EH (cell line): ENCODE measurements around the gene SEBOX.

Experiments used
- DNase-seq: peaks from one replicate; pipeline ENCODE4 v3.0.0-alpha.2; 2015; ENCODE audit warnings: low read depth

The SEBOX gene

GRCh38 chr17:28318759-28319597 lies 46.0 kb downstream of the SEBOX start, which contains the start of gene TMEM97:
Gene TMEM97 (plus strand): TSS chr17:28319200. CDS start chr17:28319240, 40 bp downstream.
- peak; percentile 98 for DNase-seq

GRCh38 chr17:28317966-28318758 lies 46.8 kb downstream of the SEBOX start:
- no peak for DNase-seq

GRCh38 chr17:28317099-28317965 lies 47.7 kb downstream of the SEBOX start:
- DNase-seq = no peak

GRCh38 chr17:28315846-28316705 lies 48.9 kb downstream of the SEBOX start:
- DNase-seq = no peak

- DNase-seq = no peak
Measured at GRCh38 chr17:28313841-28314240, 51.2 kb downstream of the SEBOX start.
